Skeletal muscle satellite cell (primary cell): ENCODE data around the gene GNA14.
A peak's percentile ranks its signal among the peaks of the same experiment; 100 is the strongest.
"Not testable (repeated sequence)": the region's sequence is repeated elsewhere in the genome, so short reads cannot be mapped to it uniquely, and the experiment has no call there.

Experiments
- H3K27me3 ChIP-seq: 2 replicates; pipeline ENCODE4 v1.7.0; 2013; ENCODE audit warnings: low read length; ENCODE audit not compliant: control insufficient read depth, insufficient read depth
- H3K36me3 ChIP-seq: 2 replicates; pipeline ENCODE4 v1.7.0; 2013; ENCODE audit warnings: mild to moderate bottlenecking, control low read depth, low read length; ENCODE audit not compliant: insufficient read depth
- H3K4me1 ChIP-seq: 2 replicates; pipeline ENCODE4 v1.7.0; 2013; ENCODE audit warnings: low read length; ENCODE audit not compliant: control insufficient read depth, insufficient read depth
- H3K4me2 ChIP-seq: 2 replicates; pipeline ENCODE4 v1.7.0; 2013; ENCODE audit warnings: mild to moderate bottlenecking, low read length
- H3K4me3 ChIP-seq: 2 replicates; pipeline ENCODE4 v1.7.0; 2013; ENCODE audit warnings: low read length
- H3K9ac ChIP-seq: 2 replicates; pipeline ENCODE4 v1.7.0; 2013; ENCODE audit warnings: mild to moderate bottlenecking, low read depth, low read length, moderate library complexity
- H3K9me3 ChIP-seq: replicated peaks from 2 replicates; pipeline ENCODE4 v1.7.0; 2013; ENCODE audit warnings: mild to moderate bottlenecking, control low read depth, low read length

Gene GNA14

DNA sequence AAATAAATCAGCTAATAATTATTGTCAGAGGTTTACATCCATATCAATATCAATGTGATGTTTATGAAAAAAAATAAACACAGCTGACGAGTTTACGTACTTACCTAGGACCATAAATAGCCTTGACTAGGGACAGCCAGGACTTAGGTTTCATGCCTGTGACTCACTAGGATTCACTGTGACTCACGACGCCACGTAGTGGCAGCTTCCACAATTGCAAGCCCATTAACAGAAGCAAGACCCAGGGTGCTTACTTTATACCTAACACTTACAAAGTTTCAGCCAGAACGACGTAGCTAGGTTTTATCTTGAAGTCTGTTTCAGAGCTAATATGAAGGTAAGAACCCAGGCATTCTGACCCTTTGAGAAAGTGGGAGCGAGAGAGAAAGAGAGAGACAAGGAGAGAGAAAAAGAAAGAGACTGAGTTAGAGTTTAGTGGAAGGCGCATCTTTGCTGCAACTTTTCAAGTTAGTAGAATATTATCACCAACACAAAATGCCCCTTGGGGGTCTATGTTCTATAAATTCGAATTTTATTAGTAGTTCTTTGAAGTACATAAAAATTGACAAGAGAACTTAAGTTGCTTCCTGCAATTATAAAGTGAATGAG lies 191.2 kb downstream of the GNA14 start:
- no peak overlapping the region for H3K9ac ChIP-seq
- H3K4me3 ChIP-seq = no peak overlapping the region
- H3K4me1 ChIP-seq = peaks cover 13% of the 10 kb centered on the region
- H3K4me2 ChIP-seq = no peak overlapping the region
- H3K36me3 ChIP-seq = no peaks in the 10 kb centered on the region
- no peaks in the 10 kb centered on the region for H3K27me3 ChIP-seq
- H3K9me3 ChIP-seq = no peaks in the 10 kb centered on the region

DNA sequence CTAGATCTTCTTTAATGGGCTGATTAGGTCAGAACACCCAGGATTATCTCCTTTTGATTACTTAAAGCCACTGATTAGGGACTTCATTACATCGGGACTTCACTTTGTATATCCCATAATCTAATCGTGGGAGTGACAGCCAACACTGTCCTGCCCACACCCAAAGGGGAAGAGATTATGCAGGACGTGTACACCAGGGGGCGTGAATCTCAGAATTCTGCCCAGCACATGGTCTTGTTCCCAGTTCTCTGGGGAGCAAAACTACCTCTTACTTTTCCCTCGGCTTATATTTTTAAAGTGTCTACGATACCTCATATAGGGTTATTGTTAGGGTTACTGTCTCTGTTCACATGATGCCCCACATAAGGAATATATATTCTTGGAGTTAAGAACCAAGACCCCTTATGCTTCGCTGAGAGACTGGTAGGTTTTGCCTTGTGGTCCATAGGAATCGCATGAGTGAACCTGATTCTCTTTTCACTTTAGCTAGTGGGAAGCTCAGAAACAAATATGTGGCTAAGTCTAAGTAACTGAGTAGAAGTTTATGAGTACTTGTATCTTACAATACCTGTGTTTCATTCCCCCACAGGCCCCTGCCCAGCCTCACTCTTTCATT lies 192.7 kb downstream of the GNA14 start:
- no peak overlapping the region for H3K4me2 ChIP-seq
- no peak overlapping the region for H3K4me3 ChIP-seq
- peaks cover 14% of the 10 kb centered on the region for H3K4me1 ChIP-seq
- H3K27me3 ChIP-seq = no peaks in the 10 kb centered on the region
- H3K36me3 ChIP-seq = no peaks in the 10 kb centered on the region
- no peak overlapping the region for H3K9ac ChIP-seq
- H3K9me3 ChIP-seq = no peaks in the 10 kb centered on the region

DNA sequence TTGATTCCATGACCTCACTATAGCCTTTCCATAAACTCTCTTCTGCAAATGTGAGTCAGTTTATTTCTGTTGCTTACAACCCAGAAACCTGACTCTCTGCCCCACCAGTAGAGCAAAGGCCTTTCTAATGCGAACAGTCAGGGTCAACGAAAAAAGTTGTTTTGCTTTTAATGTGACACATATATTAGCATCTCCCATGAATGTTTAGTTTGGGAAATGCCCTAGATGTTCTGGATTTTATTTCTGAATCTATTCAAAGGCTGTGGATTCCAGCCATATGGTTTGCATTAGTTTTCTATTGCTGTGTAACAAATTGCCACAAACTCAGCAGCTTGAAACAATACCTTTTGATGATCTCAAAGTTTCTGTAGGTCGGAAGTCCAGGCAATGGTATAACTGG lies 193.5 kb downstream of the GNA14 start:
- H3K4me3 ChIP-seq = no peak overlapping the region
- H3K9me3 ChIP-seq = no peaks in the 10 kb centered on the region
- no peaks in the 10 kb centered on the region for H3K27me3 ChIP-seq
- H3K4me1 ChIP-seq = peaks cover 22% of the 10 kb centered on the region
- no peak overlapping the region for H3K9ac ChIP-seq
- H3K36me3 ChIP-seq = no peaks in the 10 kb centered on the region
- no peak overlapping the region for H3K4me2 ChIP-seq

DNA sequence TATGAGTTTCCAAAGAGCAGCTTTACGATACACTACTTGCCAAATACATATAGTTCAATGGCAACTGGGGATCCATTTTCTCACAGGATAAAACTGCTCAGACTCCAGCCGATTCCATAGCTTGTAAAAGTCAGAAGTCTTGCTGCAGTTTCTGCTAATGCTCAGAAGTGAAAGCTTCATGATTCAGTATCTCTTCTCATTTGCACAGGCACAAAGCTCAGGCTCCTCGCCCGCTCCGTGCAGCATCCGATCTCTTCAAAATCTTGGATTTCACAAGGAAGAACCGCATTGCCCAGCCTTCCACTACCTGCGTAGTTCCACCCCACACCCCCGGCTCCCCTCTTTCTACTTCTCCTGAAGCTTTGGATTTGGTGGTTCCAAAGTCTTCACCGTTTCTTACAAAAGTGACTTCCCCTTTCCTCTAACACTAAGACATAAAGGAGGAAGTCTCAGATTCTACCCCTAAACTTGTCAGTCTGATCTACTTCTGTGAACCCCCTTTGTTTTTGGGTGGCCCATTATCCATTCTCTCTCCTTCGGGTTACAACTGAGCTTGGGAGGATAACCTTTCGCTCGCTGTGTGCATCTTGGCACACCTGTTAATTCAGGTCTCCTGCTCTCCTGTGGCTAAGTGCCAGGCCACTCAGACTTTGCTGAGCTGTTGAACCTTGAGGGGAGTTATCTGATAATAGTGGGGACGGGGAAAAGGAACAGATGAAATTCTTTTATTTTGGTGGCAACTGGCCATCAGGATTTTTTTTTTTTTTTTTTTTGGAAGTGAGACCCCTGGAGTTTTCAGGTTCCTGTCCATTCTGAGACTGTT lies 194.1 kb downstream of the GNA14 start:
- Histone ChIP-seq H3K4me1 (peaks cover 27% of the 10 kb centered on the region), H3K27me3 (no peaks in the 10 kb centered on the region), H3K9ac (no peak overlapping the region), H3K36me3 (no peaks in the 10 kb centered on the region), H3K4me2 (no peak overlapping the region), H3K9me3 (no peaks in the 10 kb centered on the region), H3K4me3 (no peak overlapping the region)

DNA sequence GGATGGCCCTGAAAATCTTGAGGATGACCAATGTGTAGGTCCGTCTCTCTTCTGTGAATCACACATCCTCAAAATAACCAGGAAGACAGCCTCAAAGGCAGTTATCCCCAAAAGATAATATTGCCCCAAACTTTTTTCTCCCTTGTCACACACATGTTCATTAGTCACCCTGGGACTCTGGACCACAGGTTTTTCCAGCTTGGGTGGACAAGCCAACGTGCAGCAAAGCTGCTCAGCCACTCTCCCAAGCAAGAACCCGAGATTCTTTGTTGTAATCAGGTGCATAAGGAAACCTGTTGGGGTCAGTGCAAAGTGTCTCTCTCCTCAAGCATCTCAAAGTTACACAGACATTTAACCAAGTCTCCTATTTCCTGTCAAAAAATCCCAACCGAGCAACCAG lies 196.6 kb downstream of the GNA14 start:
- Histone ChIP-seq H3K9ac (no peak overlapping the region), H3K36me3 (no peaks in the 10 kb centered on the region), H3K4me2 (no peak overlapping the region), H3K9me3 (no peaks in the 10 kb centered on the region), H3K4me3 (no peak overlapping the region), H3K27me3 (no peaks in the 10 kb centered on the region), H3K4me1 (peaks cover 22% of the 10 kb centered on the region)

DNA sequence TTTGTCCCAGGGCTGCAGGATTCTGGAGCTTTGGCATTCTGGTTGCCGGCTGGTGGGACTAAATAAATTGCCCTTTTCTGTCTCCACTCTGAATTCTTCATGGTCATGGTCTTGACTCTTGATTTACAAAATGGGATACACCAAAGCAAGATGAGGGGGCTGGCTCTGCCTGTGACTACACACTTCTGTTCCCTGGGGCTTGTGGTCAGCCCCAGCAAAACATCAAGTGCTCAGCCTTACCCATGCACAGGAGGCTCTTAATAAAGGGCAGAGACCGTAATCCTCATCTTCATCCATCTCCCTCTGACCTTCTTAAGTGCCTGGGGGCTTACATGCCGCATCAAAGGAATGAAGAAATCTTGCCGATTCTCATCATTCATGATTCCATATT lies 198.0 kb downstream of the GNA14 start:
- Histone ChIP-seq H3K4me3 (no peak overlapping the region), H3K4me1 (peaks cover 19% of the 10 kb centered on the region), H3K36me3 (no peaks in the 10 kb centered on the region), H3K27me3 (no peaks in the 10 kb centered on the region), H3K4me2 (peak overlapping the region; percentile 4), H3K9ac (no peak overlapping the region), H3K9me3 (no peaks in the 10 kb centered on the region)

DNA sequence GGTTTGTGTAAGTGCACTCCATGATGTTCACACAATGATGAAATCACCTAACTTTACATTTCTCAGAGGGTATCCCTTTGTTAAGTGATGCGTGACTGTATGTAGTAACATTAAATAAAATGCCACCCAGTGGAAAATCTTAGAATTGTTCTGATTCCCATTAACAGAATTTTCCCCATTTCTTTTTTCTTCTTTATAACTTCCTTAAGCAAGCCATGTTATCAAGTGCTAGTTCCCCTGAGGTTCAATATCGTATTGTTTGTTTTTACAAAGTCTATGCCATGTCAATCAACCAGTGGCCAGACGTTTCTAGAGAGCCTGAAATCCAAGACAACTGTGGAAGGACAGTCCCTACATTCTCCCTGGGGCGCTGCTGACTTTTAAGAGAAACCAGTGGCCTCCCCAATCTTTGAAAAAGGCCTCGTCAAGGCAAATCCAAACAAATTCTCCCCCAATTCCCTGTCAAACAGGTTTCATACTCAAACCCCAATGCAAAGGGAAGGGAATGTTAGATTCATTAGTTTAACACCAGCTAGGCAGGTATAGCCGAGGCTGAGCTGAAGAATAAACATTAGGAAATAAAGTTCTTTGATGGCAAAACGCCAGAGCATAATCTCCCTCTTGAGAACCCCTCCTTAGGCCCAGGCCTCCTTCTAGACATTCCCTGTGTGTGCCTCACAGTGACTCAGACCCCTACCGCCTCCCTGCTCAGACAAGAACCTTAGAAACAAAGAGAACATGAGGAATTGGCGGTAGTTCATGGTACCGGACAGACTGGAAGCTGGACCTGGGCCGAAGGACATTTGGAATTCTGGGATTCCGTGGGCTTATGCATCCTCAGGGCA lies 198.7 kb downstream of the GNA14 start:
- Histone ChIP-seq H3K9ac (no peak overlapping the region), H3K36me3 (no peaks in the 10 kb centered on the region), H3K9me3 (no peaks in the 10 kb centered on the region), H3K4me3 (no peak overlapping the region), H3K27me3 (no peaks in the 10 kb centered on the region), H3K4me2 (peak overlapping the region; percentile 4), H3K4me1 (peaks cover 17% of the 10 kb centered on the region)

DNA sequence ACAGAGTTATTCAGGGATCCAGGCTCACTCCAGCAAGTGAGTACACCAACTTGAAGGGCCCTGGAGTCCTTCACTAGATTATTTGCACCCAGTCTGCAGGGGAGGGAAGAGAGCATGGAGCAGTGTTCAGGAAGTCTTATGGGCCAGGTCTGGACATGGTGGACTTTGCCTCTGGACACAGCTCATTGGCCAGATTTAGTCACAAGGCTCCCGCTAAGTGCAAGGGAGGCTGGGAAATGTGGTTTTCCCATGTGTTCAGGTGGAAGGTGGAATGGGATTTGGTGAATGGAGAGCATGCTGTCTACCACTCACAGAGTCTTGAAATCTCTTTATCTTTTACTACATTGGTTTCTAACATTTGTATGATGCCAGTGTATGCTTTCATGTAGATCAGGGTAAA lies 200.5 kb downstream of the GNA14 start:
- H3K4me3 ChIP-seq = no peak overlapping the region
- no peaks in the 10 kb centered on the region for H3K36me3 ChIP-seq
- H3K27me3 ChIP-seq = no peaks in the 10 kb centered on the region
- H3K9ac ChIP-seq = no peak overlapping the region
- no peaks in the 10 kb centered on the region for H3K9me3 ChIP-seq
- H3K4me2 ChIP-seq = no peak overlapping the region
- H3K4me1 ChIP-seq = peaks cover 14% of the 10 kb centered on the region

DNA sequence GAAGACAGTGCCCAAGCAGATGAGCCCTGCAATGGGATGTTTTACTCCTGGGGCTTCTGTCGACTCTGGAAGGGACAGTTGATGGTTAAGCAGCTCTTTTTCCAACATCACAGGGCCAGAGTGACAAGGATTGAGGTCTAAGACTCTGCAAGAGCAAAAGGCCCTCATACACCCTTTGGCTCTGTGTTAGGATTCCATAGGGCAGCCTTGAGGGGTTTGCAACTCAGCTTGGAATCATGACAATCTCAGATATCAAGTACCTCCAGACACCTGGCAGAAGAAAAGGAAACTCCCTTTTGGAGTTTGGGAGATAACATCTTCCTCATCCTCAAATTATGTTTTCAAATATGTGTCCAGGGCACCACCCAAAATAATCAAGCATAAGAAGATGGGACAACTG lies 205.7 kb downstream of the GNA14 start:
- Histone ChIP-seq H3K4me3 (no peak overlapping the region), H3K27me3 (no peaks in the 10 kb centered on the region), H3K9me3 (no peaks in the 10 kb centered on the region)

DNA sequence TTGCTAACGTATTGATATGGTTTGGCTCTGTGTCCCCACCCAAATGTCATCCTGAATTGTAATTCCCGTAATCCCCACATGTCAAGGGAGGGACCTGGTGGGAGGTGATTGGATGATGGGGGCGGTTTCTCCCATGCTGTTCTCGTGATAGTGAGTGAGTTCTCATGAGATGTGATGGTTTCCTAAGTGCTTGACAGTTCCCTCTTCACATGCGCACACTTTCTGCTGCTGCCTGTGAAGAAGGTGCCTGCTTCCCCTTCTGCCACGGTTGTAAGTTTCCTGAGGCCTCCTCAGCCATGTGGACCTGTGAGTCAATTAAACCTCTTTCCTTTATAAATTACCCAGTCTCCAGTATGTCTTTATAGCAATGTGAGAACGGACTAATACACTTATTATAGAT lies 207.0 kb downstream of the GNA14 start:
- H3K9me3 ChIP-seq, H3K4me1 ChIP-seq, H3K27me3 ChIP-seq, H3K9ac ChIP-seq, H3K4me2 ChIP-seq, H3K4me3 ChIP-seq, H3K36me3 ChIP-seq: not testable (repeated sequence)

More for the DNA sequence above, 205.7 kb downstream of the GNA14 start:
- Histone ChIP-seq H3K4me2 (no peak overlapping the region), H3K9ac (no peak overlapping the region), H3K4me1 (peaks cover 8% of the 10 kb centered on the region), H3K36me3 (no peaks in the 10 kb centered on the region)

DNA sequence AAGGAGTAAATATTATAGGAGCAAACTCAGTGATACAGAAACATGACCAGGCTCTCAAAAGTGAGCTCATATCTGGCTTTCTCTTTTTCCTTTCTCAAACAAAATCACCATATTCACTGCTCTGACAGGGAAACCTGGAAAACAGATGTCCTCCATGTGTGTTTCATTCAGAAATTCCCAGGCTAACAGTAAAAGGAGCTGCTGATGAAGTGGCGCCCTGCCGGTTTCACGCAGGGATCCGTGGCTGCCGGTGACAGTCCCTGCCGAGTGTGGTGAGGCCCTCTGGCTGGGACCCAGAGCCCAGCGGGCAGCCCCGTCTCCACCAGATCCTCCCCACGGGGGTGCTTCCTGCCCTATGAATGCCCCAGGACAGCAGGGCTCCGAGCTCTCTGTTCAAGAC lies 208.1 kb downstream of the GNA14 start:
- H3K9me3 ChIP-seq = no peaks in the 10 kb centered on the region
- no peaks in the 10 kb centered on the region for H3K36me3 ChIP-seq
- peak overlapping the region; percentile 19 for H3K4me3 ChIP-seq
- H3K9ac ChIP-seq = peak overlapping the region; percentile 32
- H3K27me3 ChIP-seq = no peaks in the 10 kb centered on the region
- H3K4me1 ChIP-seq = peaks cover 8% of the 10 kb centered on the region
- H3K4me2 ChIP-seq = peak overlapping the region; percentile 71
